H9 (cell line): Measurements from ENCODE around the gene KCTD16. TPM values are rescaled to one million over a fixed set of nuclear protein-coding genes. Genes with fewer than 3 reads are reported as not detected.

ENCODE experiments used
- DNase-seq: peaks from one replicate; pipeline ENCODE4 v3.0.0-alpha.2; 2017
- H2AFZ ChIP-seq: one replicate; pipeline ENCODE4 v1.6.1; 2013; ENCODE audit warnings: mild to moderate bottlenecking, low read length, control low read depth, moderate library complexity
- H2AK5ac ChIP-seq: 2 replicates; pipeline ENCODE4 v1.6.1; 2013; ENCODE audit warnings: low read length, control low read depth, mixed read lengths; ENCODE audit not compliant: insufficient read length
- H2BK120ac ChIP-seq: one replicate; pipeline ENCODE4 v1.6.1; 2013; ENCODE audit warnings: low read depth, mild to moderate bottlenecking, low read length, control low read depth, inconsistent platforms; ENCODE audit not compliant: poor library complexity, severe bottlenecking
- H2BK12ac ChIP-seq: 2 replicates; pipeline ENCODE4 v1.6.1; 2013; ENCODE audit warnings: low read length, control low read depth, mixed read lengths, low read depth; ENCODE audit not compliant: insufficient read length
- H2BK15ac ChIP-seq: 2 replicates; pipeline ENCODE4 v1.6.1; 2013; ENCODE audit warnings: low read depth, low read length, control low read depth
- H2BK20ac ChIP-seq: one replicate; pipeline ENCODE4 v1.6.1; 2013; ENCODE audit warnings: low read depth, mild to moderate bottlenecking, low read length, control low read depth, inconsistent platforms; ENCODE audit not compliant: poor library complexity, severe bottlenecking
- H2BK5ac ChIP-seq: 2 replicates; pipeline ENCODE4 v1.6.1; 2013; ENCODE audit warnings: low read length, control low read depth, mixed read lengths; ENCODE audit not compliant: insufficient read length
- H3K14ac ChIP-seq: 2 replicates; pipeline ENCODE4 v1.6.1; 2013; ENCODE audit warnings: low read length, control low read depth; ENCODE audit not compliant: insufficient read depth
- H3K18ac ChIP-seq: 2 replicates; pipeline ENCODE4 v1.6.1; 2013; ENCODE audit warnings: low read depth, mild to moderate bottlenecking, mixed read lengths, low read length, control low read depth; ENCODE audit not compliant: insufficient read length
- H3K23ac ChIP-seq: 2 replicates; pipeline ENCODE4 v1.6.1; 2013; ENCODE audit warnings: low read length, control low read depth, mixed read lengths, low read depth; ENCODE audit not compliant: insufficient read length
- H3K23me2 ChIP-seq: 2 replicates; pipeline ENCODE4 v1.6.1; 2013; ENCODE audit warnings: low read depth, mild to moderate bottlenecking, mixed read lengths, low read length, control low read depth; ENCODE audit not compliant: insufficient read length, poor library complexity, severe bottlenecking
- H3K27ac ChIP-seq: 2 replicates; pipeline ENCODE4 v1.5.1; 2013; ENCODE audit warnings: low read length, control low read depth, mixed read lengths, low read depth; ENCODE audit not compliant: insufficient read length
- H3K27me3 ChIP-seq: 2 replicates; pipeline ENCODE4 v1.6.1; 2013; ENCODE audit warnings: low read length, control low read depth, inconsistent platforms; ENCODE audit not compliant: insufficient read depth
- H3K4ac ChIP-seq: 2 replicates; pipeline ENCODE4 v1.6.1; 2013; ENCODE audit warnings: low read depth, mild to moderate bottlenecking, control low read depth, inconsistent platforms, low read length, moderate library complexity
- H3K4me1 ChIP-seq: 2 replicates; pipeline ENCODE4 v1.6.1; 2013; ENCODE audit warnings: low read length, control low read depth, inconsistent platforms; ENCODE audit not compliant: insufficient read depth
- H3K4me2 ChIP-seq: 2 replicates; pipeline ENCODE4 v1.6.1; 2013; ENCODE audit warnings: low read length, control low read depth, mixed read lengths; ENCODE audit not compliant: insufficient read length, insufficient read depth
- H3K56ac ChIP-seq: 2 replicates; pipeline ENCODE4 v1.6.1; 2013; ENCODE audit warnings: low read depth, mild to moderate bottlenecking, mixed read lengths, low read length, control low read depth; ENCODE audit not compliant: insufficient read length
- H3K79me1 ChIP-seq: 2 replicates; pipeline ENCODE4 v1.6.1; 2013; ENCODE audit warnings: low read depth, mild to moderate bottlenecking, moderate library complexity, low read length, control low read depth, inconsistent platforms; ENCODE audit not compliant: insufficient read depth, poor library complexity, severe bottlenecking
- H3K79me2 ChIP-seq: 2 replicates; pipeline ENCODE4 v1.6.1; 2013; ENCODE audit warnings: low read length, control low read depth, inconsistent platforms; ENCODE audit not compliant: insufficient read depth
- H3K9ac ChIP-seq: 2 replicates; pipeline ENCODE4 v1.6.1; 2013; ENCODE audit warnings: low read length, control low read depth, mixed read lengths; ENCODE audit not compliant: insufficient read length; ENCODE audit errors: extremely low read depth
- H3K9me3 ChIP-seq: one replicate; pipeline ENCODE4 v1.6.1; 2013; ENCODE audit warnings: low read depth, low read length, inconsistent platforms; ENCODE audit not compliant: control insufficient read depth
- H3T11ph ChIP-seq: one replicate; pipeline ENCODE4 v1.6.1; 2013; ENCODE audit warnings: mild to moderate bottlenecking, low read length, control low read depth, inconsistent platforms
- H4K20me1 ChIP-seq: one replicate; pipeline ENCODE4 v1.6.1; 2013; ENCODE audit not compliant: control insufficient read depth, insufficient read length, insufficient read depth
- H4K5ac ChIP-seq: 2 replicates; pipeline ENCODE4 v1.6.1; 2013; ENCODE audit warnings: low read depth, mild to moderate bottlenecking, mixed read lengths, low read length, control low read depth; ENCODE audit not compliant: insufficient read length
- H4K8ac ChIP-seq: replicated peaks from 2 replicates; pipeline ENCODE4 v1.6.1; 2013; ENCODE audit warnings: low read length, control low read depth, mixed read lengths, low read depth; ENCODE audit not compliant: insufficient read length
- H4K91ac ChIP-seq: 2 replicates; pipeline ENCODE4 v1.6.1; 2013; ENCODE audit warnings: low read depth, mild to moderate bottlenecking, moderate library complexity, mixed read lengths, low read length, control low read depth; ENCODE audit not compliant: insufficient read length
- H3K27ac Mint-ChIP-seq, 3 experiments: 2 replicates in 2 of 3; 3 replicates in 1 of 3; pipeline ENCODE4 v1.8.0; 2020 to 2021; ENCODE audit warnings: mixed read lengths in 3 of 3, mild to moderate bottlenecking in 1 of 3, moderate library complexity in 1 of 3
- H3K27me3 Mint-ChIP-seq: 2 replicates; pipeline ENCODE4 v1.8.0; 2021; ENCODE audit warnings: low read depth, mild to moderate bottlenecking, moderate library complexity, mixed read lengths
- H3K36me3 Mint-ChIP-seq, 3 experiments: 2 replicates in 2 of 3; 3 replicates in 1 of 3; pipeline ENCODE4 v1.8.0; 2020 to 2021; ENCODE audit warnings: low read depth in 3 of 3, mixed read lengths in 3 of 3; ENCODE audit not compliant: insufficient read depth in 1 of 3
- H3K4me1 Mint-ChIP-seq, 2 experiments: 2 replicates each; pipeline ENCODE4 v1.8.0; 2020; ENCODE audit warnings: mixed read lengths in 2 of 2
- H3K4me3 Mint-ChIP-seq, 2 experiments: 2 replicates in 1 of 2; 3 replicates in 1 of 2; pipeline ENCODE4 v1.8.0; 2020 to 2021; ENCODE audit warnings: mild to moderate bottlenecking in 2 of 2, mixed read lengths in 2 of 2, moderate library complexity in 1 of 2
- H3K9me3 Mint-ChIP-seq, 2 experiments: 2 replicates in 1 of 2; 3 replicates in 1 of 2; pipeline ENCODE4 v1.8.0; 2020; ENCODE audit warnings: mild to moderate bottlenecking in 2 of 2, mixed read lengths in 2 of 2, moderate library complexity in 1 of 2
- WGBS: extraction: QIAGEN DNeasy Blood & Tissue Kit; methylation state at CpG from one replicate; pipeline ENCODE4 v1.1.7; 2013; ENCODE audit warnings: missing lambda C conversion rate, low lambda C conversion rate, mixed read lengths; ENCODE audit not compliant: insufficient read length; ENCODE audit errors: extremely low coverage; 5-methylcytosine and 5-hydroxymethylcytosine counted together
- total RNA-seq: library from RNA; stranded (reverse); gene quantifications from 2 replicates; pipeline ENCODE4 v1.2.1, GENCODE V29; 2021
- TF ChIP-seq, protein P1 (sequence below): fragments of 200-600 bp; sonication (generic); conservative IDR thresholded peaks from 3 replicates; pipeline ENCODE4 v1.8.0; 2021; ENCODE audit warnings: antibody characterized with exemption, mild to moderate bottlenecking

The KCTD16 gene
- total RNA-seq, 1 experiment from 2014 or later, result 0.09 TPM

DNA sequence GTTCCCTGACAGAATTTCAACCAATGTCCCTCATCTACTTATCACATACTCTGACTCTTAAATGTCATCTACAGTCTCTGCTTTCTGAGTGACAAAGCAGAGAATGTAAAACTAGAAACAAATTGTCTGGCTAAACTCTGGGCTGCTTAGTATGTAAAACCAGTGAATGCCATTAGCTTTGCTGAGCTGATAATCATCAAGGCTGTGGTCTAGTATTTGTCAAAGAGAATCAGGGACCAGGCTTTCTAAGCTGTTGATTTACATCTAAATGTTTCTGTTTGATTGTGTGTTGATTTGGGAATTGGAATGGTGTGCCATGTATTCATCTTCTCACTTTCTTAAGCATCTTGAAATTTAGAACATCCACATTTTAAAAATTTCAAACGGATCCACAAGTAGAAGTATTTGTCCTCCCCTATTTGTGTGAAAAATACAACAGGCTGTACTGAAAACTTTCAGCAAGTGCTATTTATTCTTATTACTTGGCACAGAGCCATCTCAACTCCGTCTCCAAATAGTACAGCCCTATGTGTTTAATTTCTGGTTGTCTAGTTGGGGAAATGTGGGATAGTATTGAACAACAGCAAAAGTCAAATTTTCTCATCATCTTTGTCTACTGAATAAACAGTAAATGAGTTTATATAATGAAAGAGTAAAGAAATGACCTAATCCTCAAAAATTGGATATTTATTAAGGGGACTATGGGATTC lies 251.5 kb downstream of the KCTD16 start:
- no CpG with 5 or more reads among the region's 2 CpGs for WGBS
- Histone ChIP-seq H2BK15ac (no peak overlapping the region), H3K23me2 (no peaks in the 10 kb centered on the region), H3K79me1 (no peaks in the 10 kb centered on the region), H3K23ac (no peak overlapping the region), H3K4me2 (no peak overlapping the region), H2BK12ac (no peak overlapping the region), H2BK5ac (no peak overlapping the region), H4K20me1 (no peaks in the 10 kb centered on the region), H4K8ac (no peak overlapping the region), H3K27me3 (no peaks in the 10 kb centered on the region), H3K9ac (no peak overlapping the region), H4K5ac (no peak overlapping the region), H3K79me2 (no peaks in the 10 kb centered on the region), H2AK5ac (no peak overlapping the region), H3K18ac (no peak overlapping the region), H3K4me1 (no peaks in the 10 kb centered on the region), H3K14ac (no peak overlapping the region), H2BK120ac (no peak overlapping the region), H3K4ac (no peak overlapping the region), H2AFZ (no peak overlapping the region), H3K9me3 (no peaks in the 10 kb centered on the region), H3T11ph (no peak overlapping the region), H3K27ac (no peak overlapping the region), H2BK20ac (no peak overlapping the region), H4K91ac (no peak overlapping the region), H3K56ac (no peak overlapping the region)
- Mint-ChIP-seq H3K36me3 (peaks cover 0 to 5% (median 2%) of the 10 kb centered on the region in 3 experiments; a peak in 3 of 7 replicates), H3K27me3 (no peaks in the 10 kb centered on the region), H3K4me1 (peaks cover 6 to 18% of the 10 kb centered on the region in 2 experiments; a peak in 3 of 4 replicates), H3K27ac (no peak overlapping the region), H3K4me3 (no peak overlapping the region), H3K9me3 (peaks cover 7 to 9% of the 10 kb centered on the region in 2 experiments; a peak in 3 of 5 replicates)
- no peak for DNase-seq
- TF ChIP-seq, protein P1, sequence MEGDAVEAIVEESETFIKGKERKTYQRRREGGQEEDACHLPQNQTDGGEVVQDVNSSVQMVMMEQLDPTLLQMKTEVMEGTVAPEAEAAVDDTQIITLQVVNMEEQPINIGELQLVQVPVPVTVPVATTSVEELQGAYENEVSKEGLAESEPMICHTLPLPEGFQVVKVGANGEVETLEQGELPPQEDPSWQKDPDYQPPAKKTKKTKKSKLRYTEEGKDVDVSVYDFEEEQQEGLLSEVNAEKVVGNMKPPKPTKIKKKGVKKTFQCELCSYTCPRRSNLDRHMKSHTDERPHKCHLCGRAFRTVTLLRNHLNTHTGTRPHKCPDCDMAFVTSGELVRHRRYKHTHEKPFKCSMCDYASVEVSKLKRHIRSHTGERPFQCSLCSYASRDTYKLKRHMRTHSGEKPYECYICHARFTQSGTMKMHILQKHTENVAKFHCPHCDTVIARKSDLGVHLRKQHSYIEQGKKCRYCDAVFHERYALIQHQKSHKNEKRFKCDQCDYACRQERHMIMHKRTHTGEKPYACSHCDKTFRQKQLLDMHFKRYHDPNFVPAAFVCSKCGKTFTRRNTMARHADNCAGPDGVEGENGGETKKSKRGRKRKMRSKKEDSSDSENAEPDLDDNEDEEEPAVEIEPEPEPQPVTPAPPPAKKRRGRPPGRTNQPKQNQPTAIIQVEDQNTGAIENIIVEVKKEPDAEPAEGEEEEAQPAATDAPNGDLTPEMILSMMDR, result no peak
